Measurements from ENCODE around the gene PSMD5. TPM values are rescaled to one million over a fixed set of nuclear protein-coding genes. Genes with fewer than 3 reads are reported as not detected.

PSMD5 gene
- 27.5 TPM for total RNA-seq

- intact Hi-C loops (cut with DNase I): no loop called here
- Histone ChIP-seq H3K27me3 (no peaks in the 10 kb centered on the region), H3K4me1 (peaks cover 34% of the 10 kb centered on the region), H3K4me3 (peak within 1 kb of the TSS; percentile 60 to 95), H3K36me3 (no peaks in the 10 kb centered on the region), H3K27ac (peak within 1 kb of the TSS; percentile 97), H3K9me3 (no peaks in the 10 kb centered on the region)
- TF ChIP-seq POLR2AphosphoS5 (IDR thresholded peaks at IDR 0.05; ENCODE audit: insufficient read depth in 1 of 2, low read depth in 1 of 2) (peak; percentile 81 to 96), CTCF (IDR thresholded peaks at IDR 0.05) (no peak), POLR2A (IDR thresholded peaks at IDR 0.05) (peak in 1 of 2 donors; percentile 36)
- peak in 1 of 2 donors; percentile 99 for DNase-seq (ENCODE audit: extremely low spot score in 2 of 2)
Measured at GRCh38 chr9:120842685-120843485, at the start of gene PSMD5. PSMD5 (minus strand) TSS chr9:120842922; CDS start chr9:120842909, 13 bp downstream.

GRCh38 chr9:120891884-120892747 lies 49.4 kb upstream of the PSMD5 start:
- intact Hi-C loops (cut with DNase I): no loop called here

GRCh38 chr9:120891245-120891883 lies 48.6 kb upstream of the PSMD5 start:
- no peaks in the 10 kb centered on the region for H3K9me3 ChIP-seq
- no peak for TF ChIP-seq CTCF (IDR thresholded peaks at IDR 0.05)
- no peak for TF ChIP-seq POLR2A (IDR thresholded peaks at IDR 0.05)
- TF ChIP-seq POLR2AphosphoS5 (IDR thresholded peaks at IDR 0.05; ENCODE audit: insufficient read depth in 1 of 2, low read depth in 1 of 2): no peak
- H3K27me3 ChIP-seq: no peaks in the 10 kb centered on the region
- no peak for DNase-seq (ENCODE audit: extremely low spot score in 2 of 2)
- intact Hi-C loops (cut with DNase I): no loop called here
- no peaks in the 10 kb centered on the region for H3K36me3 ChIP-seq
- no peak overlapping the region for H3K4me3 ChIP-seq
- H3K4me1 ChIP-seq: peaks cover 61% of the 10 kb centered on the region
- H3K27ac ChIP-seq: peak overlapping the region; percentile 80

More at GRCh38 chr9:120891884-120892747, 49.4 kb upstream of the PSMD5 start:
- Histone ChIP-seq H3K27me3 (no peaks in the 10 kb centered on the region), H3K36me3 (no peaks in the 10 kb centered on the region), H3K4me3 (no peak overlapping the region), H3K4me1 (peaks cover 65% of the 10 kb centered on the region), H3K9me3 (no peaks in the 10 kb centered on the region), H3K27ac (peak overlapping the region; percentile 80)
- TF ChIP-seq POLR2A (IDR thresholded peaks at IDR 0.05): no peak
- TF ChIP-seq CTCF (IDR thresholded peaks at IDR 0.05): no peak
- TF ChIP-seq POLR2AphosphoS5 (IDR thresholded peaks at IDR 0.05; ENCODE audit: insufficient read depth in 1 of 2, low read depth in 1 of 2): no peak
- DNase-seq (ENCODE audit: extremely low spot score in 2 of 2): no peak

- Histone ChIP-seq H3K4me1 (peaks cover 63% of the 10 kb centered on the region), H3K27me3 (no peaks in the 10 kb centered on the region), H3K27ac (peak overlapping the region; percentile 80), H3K9me3 (no peaks in the 10 kb centered on the region), H3K4me3 (no peak overlapping the region), H3K36me3 (no peaks in the 10 kb centered on the region)
- intact Hi-C loops (cut with DNase I): no loop called here
- TF ChIP-seq POLR2AphosphoS5 (IDR thresholded peaks at IDR 0.05; ENCODE audit: insufficient read depth in 1 of 2, low read depth in 1 of 2): peak in 1 of 2 donors; percentile 27
- no peak for TF ChIP-seq CTCF (IDR thresholded peaks at IDR 0.05)
- DNase-seq (ENCODE audit: extremely low spot score in 2 of 2): no peak
Measured at GRCh38 chr9:120890320-120891244, 47.9 kb upstream of the PSMD5 start.
